Panc1 (cell line): ENCODE measurements around the gene DLL4. TPM values are rescaled to one million over a fixed set of nuclear protein-coding genes. Genes with fewer than 3 reads are reported as not detected.

Experiments used
- ATAC-seq: fragments of 200-7000 bp; cut with Tn5 transposase; 2 replicates; pipeline ENCODE4 v1.9.1; 2020; ENCODE audit warnings: mild to moderate bottlenecking, moderate library complexity
- BruUV-seq: library from RNA; stranded (reverse); fragments of 400-500 nt; replicated peaks from 2 replicates; lab custom pipeline; 2021; lab: Mats Ljungman, UMichigan
- CTCF ChIA-PET: fragments of 300-600 bp; sonication (Branson Sonifier 250); formaldehyde crosslinking; loops from one replicate; lab custom pipeline; 2022; ENCODE audit warnings: antibody characterized with exemption; lab: Charles Lee
- POLR2A ChIA-PET: fragments of 300-600 bp; sonication (Branson Sonifier 250); formaldehyde crosslinking; loops from one replicate; lab custom pipeline; 2022; ENCODE audit warnings: antibody characterized with exemption; lab: Charles Lee
- DNase-seq: peaks from one replicate; pipeline ENCODE4 v3.0.0-alpha.2; 2010; ENCODE audit warnings: low read depth, low spot score
- H3K27ac ChIP-seq: 2 replicates; pipeline ENCODE4 v1.5.1; 2011; ENCODE audit warnings: mild to moderate bottlenecking, low read length, inconsistent platforms
- H3K27me3 ChIP-seq: fragments of 200-500 bp; sonication (Bioruptor generic); 2 replicates; pipeline ENCODE4 v1.6.0; 2014; ENCODE audit warnings: low read length, inconsistent platforms; ENCODE audit not compliant: control insufficient read depth, insufficient read depth
- H3K36me3 ChIP-seq: fragments of 200-500 bp; sonication (Bioruptor generic); 2 replicates; pipeline ENCODE4 v1.5.1; 2014; ENCODE audit warnings: inconsistent platforms, mild to moderate bottlenecking, low read length, moderate library complexity; ENCODE audit not compliant: control insufficient read depth, insufficient read depth
- H3K4me1 ChIP-seq: 2 replicates; pipeline ENCODE4 v1.5.1; 2011; ENCODE audit warnings: inconsistent platforms, mild to moderate bottlenecking, low read length, moderate library complexity; ENCODE audit not compliant: control insufficient read depth, insufficient read depth
- H3K4me3 ChIP-seq, 2 experiments: 2 replicates each; pipeline ENCODE4 v1.5.1; 2011 to 2012; ENCODE audit warnings: low read depth in 2 of 2, low read length in 2 of 2, mild to moderate bottlenecking in 2 of 2, inconsistent platforms in 1 of 2, moderate library complexity in 1 of 2
- H3K9me3 ChIP-seq: fragments of 200-500 bp; sonication (Bioruptor generic); 2 replicates; pipeline ENCODE4 v1.5.1; 2014; ENCODE audit warnings: low read depth, mild to moderate bottlenecking, inconsistent platforms, low read length, moderate library complexity; ENCODE audit not compliant: control insufficient read depth, insufficient read depth
- CTCF ChIP-seq: fragments of 450-650 bp; IDR thresholded peaks from 2 replicates; pipeline ENCODE4 v1.5.1; 2017; ENCODE audit warnings: mild to moderate bottlenecking
- POLR2AphosphoS5 ChIP-seq: IDR thresholded peaks from 2 replicates; pipeline ENCODE4 v1.6.1; 2012; ENCODE audit warnings: mild to moderate bottlenecking, low read depth, low read length, moderate library complexity
- REST ChIP-seq, 2 experiments: IDR thresholded peaks; 2 replicates each; pipeline ENCODE4 v1.6.1; 2011 to 2012; ENCODE audit warnings: low read depth in 2 of 2, control low read depth in 1 of 2, low read length in 1 of 2, mild to moderate bottlenecking in 1 of 2, moderate library complexity in 1 of 2; ENCODE audit not compliant: insufficient read depth in 1 of 2
- SIN3A ChIP-seq: IDR thresholded peaks from 2 replicates; pipeline ENCODE4 v1.6.1; 2012; ENCODE audit warnings: low read depth, mild to moderate bottlenecking, low read length, moderate library complexity, borderline replicate concordance; ENCODE audit not compliant: insufficient read depth
- TCF7L2 ChIP-seq: IDR thresholded peaks from 2 replicates; pipeline ENCODE4 v1.6.1; 2011; ENCODE audit warnings: mild to moderate bottlenecking, low read depth, low read length, inconsistent platforms
- in situ Hi-C: cut with HindIII; loops from 2 replicates; pipeline ENCODE4 v1.10.0; 2016; ENCODE audit warnings: low sequenced_read_pairs, low pct_unique_long_range_greater_than_20kb
- intact Hi-C: fragments of 100-400 bp; cut with micrococcal nuclease; formaldehyde crosslinking; loops from one replicate; pipeline ENCODE4 v1.10.0; 2022; ENCODE audit not compliant: unreplicated experiment
- total RNA-seq: library from RNA; stranded (reverse); gene quantifications from one replicate; pipeline ENCODE4 v1.2.1, GENCODE V29; 2021; ENCODE audit not compliant: unreplicated experiment

DLL4 gene
- total RNA-seq, 1 experiment from 2014 or later = 0.31 TPM

- DNase-seq (no peak), ATAC-seq (peak; percentile 69)
- TF ChIP-seq POLR2AphosphoS5 (no peak), CTCF (no peak), REST (IDR thresholded peaks at IDR 0.05; ENCODE audit: insufficient read depth in 1 of 2, low read depth in 2 of 2, low read length in 1 of 2) (no peak), TCF7L2 (no peak), SIN3A (no peak; the same call in 1 of the 2 replicates)
- H3K36me3 ChIP-seq = peaks cover 5% of the 10 kb centered on the region
- peak overlapping the region; percentile 88 for H3K27ac ChIP-seq
- ChIA-PET CTCF (interaction anchor here (0.8 to 2.7 kb wide), 6 partner anchors 9 to 148 kb away, joined by 3 to 65 read pairs (median 8); partner anchors contain the start of gene RHOV), POLR2A (interaction anchor here (0.5 to 1.1 kb wide), 3 partner anchors 89 to 201 kb away, joined by 3 to 5 read pairs (median 3); partner anchors contain the start of gene GCHFR)
- in situ Hi-C loops (no loop called here), intact Hi-C loops (no loop called here)
- H3K4me1 ChIP-seq = peaks cover 9% of the 10 kb centered on the region
- TSS peak; percentile 74 for BruUV-seq
- H3K27me3 ChIP-seq = no peaks in the 10 kb centered on the region
- no peaks in the 10 kb centered on the region for H3K9me3 ChIP-seq
- peak overlapping the region; percentile 94 to 97 for H3K4me3 ChIP-seq
Observed at GRCh38 chr15:40894681-40895448, 34.3 kb upstream of the DLL4 start.

GRCh38 chr15:40899536-40900207, 29.5 kb upstream of the DLL4 start:
- ChIA-PET POLR2A (interaction anchor here (0.5 kb wide), 2 partner anchors 97 to 173 kb away, joined by 7 to 10 read pairs; no protein-coding TSS in a partner anchor), CTCF (interaction anchor here (0.8 kb wide), 1 partner anchor 42 kb away, joined by 3 read pairs; no protein-coding TSS in a partner anchor)
- no peaks in the 10 kb centered on the region for H3K27me3 ChIP-seq
- ATAC-seq = no peak
- H3K27ac ChIP-seq = no peak overlapping the region
- in situ Hi-C loops (no loop called here), intact Hi-C loops (no loop called here)
- peaks cover 5% of the 10 kb centered on the region for H3K36me3 ChIP-seq
- TF ChIP-seq CTCF = no peak
- no peak for TF ChIP-seq POLR2AphosphoS5
- no peak overlapping the region for H3K4me3 ChIP-seq
- DNase-seq = no peak
- BruUV-seq = no TSS peak
- no peaks in the 10 kb centered on the region for H3K9me3 ChIP-seq
- peaks cover 8% of the 10 kb centered on the region for H3K4me1 ChIP-seq
